HEK293 (cell line): ENCODE measurements around the gene PTPRN2.

ENCODE experiments used
- FEZF1 ChIP-seq: fragments of 450-650 bp; formaldehyde crosslinking; IDR thresholded peaks from 2 replicates; pipeline ENCODE4 v1.5.1; 2016; ENCODE audit warnings: missing biosample characterization, missing genetic modification characterization
- GFI1B ChIP-seq: fragments of 450-650 bp; formaldehyde crosslinking; IDR thresholded peaks from 2 replicates; pipeline ENCODE4 v1.5.1; 2016; ENCODE audit warnings: missing biosample characterization, missing genetic modification characterization
- GLI2 ChIP-seq: fragments of 450-650 bp; formaldehyde crosslinking; IDR thresholded peaks from 2 replicates; pipeline ENCODE4; 2017; ENCODE audit warnings: missing biosample characterization, missing genetic modification characterization, low read depth, borderline replicate concordance
- HOXC10 ChIP-seq: sonication (generic); formaldehyde crosslinking; IDR thresholded peaks from 2 replicates; pipeline ENCODE4 v1.8.1; 2023; ENCODE audit warnings: mild to moderate bottlenecking, missing genetic modification reagents
- IKZF3 ChIP-seq: fragments of 450-650 bp; IDR thresholded peaks from 2 replicates; pipeline ENCODE4 v1.5.0; 2018; ENCODE audit warnings: missing biosample characterization, mild to moderate bottlenecking, missing genetic modification characterization, moderate library complexity
- KLF1 ChIP-seq: fragments of 450-650 bp; formaldehyde crosslinking; IDR thresholded peaks from 2 replicates; pipeline ENCODE4 v1.5.1; 2016; ENCODE audit warnings: missing biosample characterization, missing genetic modification characterization
- KLF8 ChIP-seq: fragments of 450-650 bp; formaldehyde crosslinking; IDR thresholded peaks from 2 replicates; pipeline ENCODE4 v1.5.1; 2016; ENCODE audit warnings: missing biosample characterization, missing genetic modification characterization
- MZF1 ChIP-seq: fragments of 450-650 bp; formaldehyde crosslinking; IDR thresholded peaks from 2 replicates; pipeline ENCODE4 v1.5.1; 2017; ENCODE audit warnings: missing biosample characterization, missing genetic modification characterization, borderline replicate concordance
- PATZ1 ChIP-seq: fragments of 450-650 bp; formaldehyde crosslinking; IDR thresholded peaks from 2 replicates; pipeline ENCODE4 v1.5.1; 2016; ENCODE audit warnings: missing biosample characterization, missing genetic modification characterization
- SALL2 ChIP-seq: fragments of 450-650 bp; formaldehyde crosslinking; IDR thresholded peaks from 2 replicates; pipeline ENCODE4 v1.5.0; 2017; ENCODE audit warnings: missing biosample characterization, mild to moderate bottlenecking, missing genetic modification characterization, borderline replicate concordance
- SP3 ChIP-seq: fragments of 450-650 bp; formaldehyde crosslinking; IDR thresholded peaks from 2 replicates; pipeline ENCODE4 v1.5.1; 2016; ENCODE audit warnings: missing biosample characterization, missing genetic modification characterization
- YY1 ChIP-seq: fragments of 450-650 bp; formaldehyde crosslinking; IDR thresholded peaks from 2 replicates; pipeline ENCODE4 v1.5.1; 2018; ENCODE audit warnings: missing biosample characterization, missing genetic modification characterization
- ZBTB17 ChIP-seq: fragments of 450-650 bp; formaldehyde crosslinking; IDR thresholded peaks from 2 replicates; pipeline ENCODE4 v1.5.1; 2016; ENCODE audit warnings: missing biosample characterization, missing genetic modification characterization
- ZFP41 ChIP-seq: fragments of 450-650 bp; formaldehyde crosslinking; IDR thresholded peaks from 2 replicates; pipeline ENCODE4 v1.5.1; 2016; ENCODE audit warnings: missing biosample characterization, missing genetic modification characterization, borderline replicate concordance
- ZNF157 ChIP-seq: fragments of 450-650 bp; formaldehyde crosslinking; IDR thresholded peaks from 2 replicates; pipeline ENCODE4 v1.5.1; 2016; ENCODE audit warnings: missing biosample characterization, missing genetic modification characterization
- ZNF174 ChIP-seq: fragments of 450-650 bp; formaldehyde crosslinking; IDR thresholded peaks from 2 replicates; pipeline ENCODE4 v1.5.0; 2017; ENCODE audit warnings: missing biosample characterization, mild to moderate bottlenecking, missing genetic modification characterization
- ZNF239 ChIP-seq: fragments of 450-650 bp; formaldehyde crosslinking; IDR thresholded peaks from 2 replicates; pipeline ENCODE4 v1.5.1; 2016; ENCODE audit warnings: missing biosample characterization, missing genetic modification characterization
- ZNF292 ChIP-seq: fragments of 450-650 bp; formaldehyde crosslinking; IDR thresholded peaks from 2 replicates; pipeline ENCODE4 v1.5.1; 2016; ENCODE audit warnings: low read depth, missing biosample characterization, missing genetic modification characterization, borderline replicate concordance
- ZNF341 ChIP-seq: fragments of 450-650 bp; formaldehyde crosslinking; IDR thresholded peaks from 2 replicates; pipeline ENCODE4; 2016; ENCODE audit warnings: low read depth, missing biosample characterization, missing genetic modification characterization
- ZNF350 ChIP-seq: fragments of 450-650 bp; formaldehyde crosslinking; IDR thresholded peaks from 2 replicates; pipeline ENCODE4 v1.5.0; 2017; ENCODE audit warnings: missing biosample characterization, mild to moderate bottlenecking, missing genetic modification characterization
- ZNF354C ChIP-seq: fragments of 450-650 bp; formaldehyde crosslinking; IDR thresholded peaks from 2 replicates; pipeline ENCODE4 v1.5.1; 2016; ENCODE audit warnings: missing biosample characterization, missing genetic modification characterization, low read depth, borderline replicate concordance
- ZNF501 ChIP-seq: fragments of 450-650 bp; formaldehyde crosslinking; IDR thresholded peaks from 2 replicates; pipeline ENCODE4 v1.5.1; 2016; ENCODE audit warnings: missing biosample characterization, missing genetic modification characterization
- ZNF518A ChIP-seq: fragments of 450-650 bp; formaldehyde crosslinking; conservative IDR thresholded peaks from 2 replicates; pipeline ENCODE4 v1.5.1; 2016; ENCODE audit warnings: low read depth, missing biosample characterization, missing genetic modification characterization
- ZNF558 ChIP-seq: fragments of 450-650 bp; formaldehyde crosslinking; IDR thresholded peaks from 2 replicates; pipeline ENCODE4 v1.5.1; 2016; ENCODE audit warnings: missing biosample characterization, missing genetic modification characterization
- ZNF585B ChIP-seq: fragments of 450-650 bp; formaldehyde crosslinking; IDR thresholded peaks from 2 replicates; pipeline ENCODE4 v1.5.1; 2016; ENCODE audit warnings: missing biosample characterization, missing genetic modification characterization
- ZNF670 ChIP-seq: fragments of 450-650 bp; formaldehyde crosslinking; IDR thresholded peaks from 2 replicates; pipeline ENCODE4 v1.5.1; 2016; ENCODE audit warnings: missing biosample characterization, missing genetic modification characterization, low read depth
- ZNF777 ChIP-seq: fragments of 450-650 bp; formaldehyde crosslinking; IDR thresholded peaks from 2 replicates; pipeline ENCODE4 v1.5.1; 2017; ENCODE audit warnings: missing biosample characterization, missing genetic modification characterization, borderline replicate concordance
- ZNF791 ChIP-seq: fragments of 450-650 bp; formaldehyde crosslinking; IDR thresholded peaks from 2 replicates; pipeline ENCODE4 v1.5.1; 2016; ENCODE audit warnings: missing biosample characterization, missing genetic modification characterization
- ZNF792 ChIP-seq: fragments of 450-650 bp; formaldehyde crosslinking; IDR thresholded peaks from 2 replicates; pipeline ENCODE4 v1.5.1; 2016; ENCODE audit warnings: missing biosample characterization, missing genetic modification characterization
- ZSCAN18 ChIP-seq: fragments of 450-650 bp; formaldehyde crosslinking; IDR thresholded peaks from 2 replicates; pipeline ENCODE4 v1.5.1; 2016; ENCODE audit warnings: missing biosample characterization, missing genetic modification characterization
- ZSCAN23 ChIP-seq: fragments of 450-650 bp; formaldehyde crosslinking; IDR thresholded peaks from 2 replicates; pipeline ENCODE4 v1.5.1; 2016; ENCODE audit warnings: missing biosample characterization, missing genetic modification characterization
- ZSCAN5A ChIP-seq: fragments of 450-650 bp; formaldehyde crosslinking; IDR thresholded peaks from 2 replicates; pipeline ENCODE4 v1.5.1; 2016; ENCODE audit warnings: missing biosample characterization, missing genetic modification characterization

PTPRN2 gene

GRCh38 chr7:158616050-158616449, 28.4 kb upstream of the PTPRN2 start (continued):
- TF ChIP-seq ZNF518A (tag by site-specific recombination) = no peak
- TF ChIP-seq IKZF3 (tag by site-specific recombination) = peak; percentile 44; the same call in 1 of the 2 replicates
- no peak for TF ChIP-seq ZNF292 (tag by site-specific recombination)
- no peak for TF ChIP-seq ZNF239 (tag by site-specific recombination)
- no peak for TF ChIP-seq ZNF777 (tag by site-specific recombination)
- TF ChIP-seq ZNF341 (tag by site-specific recombination) = no peak
- no peak for TF ChIP-seq ZBTB17 (tag by site-specific recombination)
- TF ChIP-seq ZNF670 (tag by site-specific recombination) = no peak
- TF ChIP-seq HOXC10 (CRISPR knock-in tag) = no peak
- TF ChIP-seq ZNF558 (tag by site-specific recombination) = no peak
- TF ChIP-seq ZNF585B (tag by site-specific recombination) = no peak
- no peak for TF ChIP-seq ZNF174 (tag by site-specific recombination)
- TF ChIP-seq ZNF350 (tag by site-specific recombination) = no peak
- TF ChIP-seq ZNF792 (tag by site-specific recombination) = no peak
- TF ChIP-seq KLF1 (tag by site-specific recombination) = no peak
- TF ChIP-seq ZNF354C = no peak
- TF ChIP-seq ZSCAN23 (tag by site-specific recombination) = no peak
- no peak for TF ChIP-seq ZNF791 (tag by site-specific recombination)
- TF ChIP-seq YY1 = no peak
- no peak for TF ChIP-seq SALL2 (tag by site-specific recombination)
- TF ChIP-seq PATZ1 (tag by site-specific recombination) = peak; percentile 27; the same call in 1 of the 2 replicates
- TF ChIP-seq GFI1B = no peak
- no peak for TF ChIP-seq ZNF157 (tag by site-specific recombination)
- TF ChIP-seq ZNF501 (tag by site-specific recombination) = 0 out of 2 replicates have a peak, but pooled peaks have one; percentile 19
- TF ChIP-seq KLF8 (tag by site-specific recombination) = 0 out of 2 replicates have a peak, but pooled peaks have one; percentile 14
- TF ChIP-seq FEZF1 (tag by site-specific recombination) = peak; percentile 73
- no peak for TF ChIP-seq ZFP41 (tag by site-specific recombination)
- peak; percentile 85; the same call in 1 of the 2 replicates for TF ChIP-seq GLI2 (tag by site-specific recombination)
- TF ChIP-seq ZSCAN18 = no peak
- peak; percentile 91; the same call in 1 of the 2 replicates for TF ChIP-seq MZF1
- no peak for TF ChIP-seq SP3 (tag by site-specific recombination)
- TF ChIP-seq ZSCAN5A (tag by site-specific recombination) = no peak
